ENCODE measurements around the gene ARSA. TPM values are rescaled to one million over a fixed set of nuclear protein-coding genes. Genes with fewer than 3 reads are reported as not detected.

The ARSA gene
- total and polyA plus RNA-seq, 12 donors = 5.5 to 168 (median 67.5) TPM

DNA sequence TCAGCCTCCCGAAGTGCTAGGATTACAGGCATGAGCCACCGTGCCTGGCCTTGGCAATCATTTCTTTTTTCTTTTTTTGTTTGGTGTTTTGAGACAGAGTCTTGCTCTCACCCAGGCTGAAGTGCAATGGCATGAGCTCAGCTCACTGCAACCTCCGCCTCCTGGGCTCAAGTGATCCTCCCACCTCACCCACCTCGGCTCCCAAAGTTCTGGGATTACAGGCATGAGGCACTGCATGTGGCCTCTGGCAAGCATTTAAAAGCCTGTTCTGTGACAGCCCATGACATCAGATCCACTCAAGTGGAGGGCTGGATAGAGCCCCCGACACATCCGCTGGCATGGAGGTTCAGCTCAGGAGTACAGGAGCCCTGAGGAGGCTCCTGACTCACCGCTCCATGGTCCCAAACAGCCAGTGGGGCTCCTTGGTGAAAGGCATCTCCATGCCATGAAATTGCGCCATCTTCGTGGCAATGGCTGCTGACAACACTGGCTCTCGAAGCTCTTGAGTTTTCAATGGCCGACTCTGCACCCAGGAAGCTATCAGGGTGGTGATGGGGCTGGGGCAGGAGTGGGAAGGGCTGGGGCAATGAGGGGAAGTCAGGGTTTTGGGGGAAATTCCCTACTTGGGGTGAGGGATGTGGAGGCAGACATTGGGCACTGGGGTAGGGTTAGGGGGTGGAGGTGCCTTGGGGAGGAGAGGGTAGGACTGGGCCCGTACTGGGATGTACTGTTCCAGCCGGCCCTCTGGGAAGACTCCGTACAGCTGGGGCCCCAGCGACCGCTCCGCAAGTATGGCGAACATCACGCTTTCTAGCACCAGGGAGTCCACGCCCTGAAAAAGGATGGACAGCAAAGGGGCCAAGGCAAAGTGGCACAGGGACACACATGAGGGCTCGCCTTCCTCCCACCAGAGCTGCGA is 46.7 kb downstream of the ARSA start:
- no peaks in the 10 kb centered on the region for H3K9me3 ChIP-seq (replicated peaks in 1 of 3)
- 86 to 92% (median 90%) methylated on average over 11 to 22 of the region's 22 CpGs for WGBS, 4 donors
- H3K4me1 ChIP-seq (replicated peaks in 1 of 2) = peaks cover 27 to 33% of the 10 kb centered on the region in 2 donors
- intact Hi-C loops (cut with DNase I) = no loop called here
- H3K4me3 ChIP-seq = peak overlapping the region in 2 of 4 donors; percentile 67 to 80
- H3K27me3 ChIP-seq = no peaks in the 10 kb centered on the region
- H3K27ac ChIP-seq = peak overlapping the region in 2 of 5 donors; percentile 96 to 98
- no peaks in the 10 kb centered on the region for H3K36me3 ChIP-seq (replicated peaks in 1 of 2)
- TF ChIP-seq POLR2A (IDR thresholded peaks at IDR 0.05) = no peak
- TF ChIP-seq, protein P1, sequence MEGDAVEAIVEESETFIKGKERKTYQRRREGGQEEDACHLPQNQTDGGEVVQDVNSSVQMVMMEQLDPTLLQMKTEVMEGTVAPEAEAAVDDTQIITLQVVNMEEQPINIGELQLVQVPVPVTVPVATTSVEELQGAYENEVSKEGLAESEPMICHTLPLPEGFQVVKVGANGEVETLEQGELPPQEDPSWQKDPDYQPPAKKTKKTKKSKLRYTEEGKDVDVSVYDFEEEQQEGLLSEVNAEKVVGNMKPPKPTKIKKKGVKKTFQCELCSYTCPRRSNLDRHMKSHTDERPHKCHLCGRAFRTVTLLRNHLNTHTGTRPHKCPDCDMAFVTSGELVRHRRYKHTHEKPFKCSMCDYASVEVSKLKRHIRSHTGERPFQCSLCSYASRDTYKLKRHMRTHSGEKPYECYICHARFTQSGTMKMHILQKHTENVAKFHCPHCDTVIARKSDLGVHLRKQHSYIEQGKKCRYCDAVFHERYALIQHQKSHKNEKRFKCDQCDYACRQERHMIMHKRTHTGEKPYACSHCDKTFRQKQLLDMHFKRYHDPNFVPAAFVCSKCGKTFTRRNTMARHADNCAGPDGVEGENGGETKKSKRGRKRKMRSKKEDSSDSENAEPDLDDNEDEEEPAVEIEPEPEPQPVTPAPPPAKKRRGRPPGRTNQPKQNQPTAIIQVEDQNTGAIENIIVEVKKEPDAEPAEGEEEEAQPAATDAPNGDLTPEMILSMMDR (IDR thresholded peaks at IDR 0.05) = no peak
- DNase-seq = no peak

DNA sequence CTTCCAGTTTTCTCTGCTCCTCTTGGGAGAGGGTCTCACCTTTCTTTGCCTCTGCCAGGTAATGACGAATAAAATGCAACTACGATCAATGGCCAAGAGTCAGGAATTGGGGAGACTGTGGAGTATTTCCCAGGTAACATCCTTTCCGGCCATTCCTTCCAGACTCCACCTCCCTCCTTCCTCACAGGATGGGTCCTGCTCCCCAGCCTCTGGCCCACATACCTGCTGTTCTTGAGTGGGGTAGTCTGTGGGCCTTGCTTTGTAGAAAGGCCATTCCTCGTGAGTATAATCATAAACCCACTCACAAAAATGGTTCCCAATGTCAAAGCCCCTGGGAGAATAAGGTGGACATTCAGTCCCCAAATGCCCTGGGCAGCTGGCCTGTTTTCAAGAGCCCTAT is 48.2 kb downstream of the ARSA start:
- DNase-seq = no peak
- H3K27ac ChIP-seq = peak overlapping the region in 1 of 5 donors; percentile 9
- no peak for TF ChIP-seq POLR2A (IDR thresholded peaks at IDR 0.05)
- TF ChIP-seq, protein P1 (IDR thresholded peaks at IDR 0.05) = no peak
- intact Hi-C loops (cut with DNase I) = no loop called here
- no peaks in the 10 kb centered on the region for H3K27me3 ChIP-seq
- no peaks in the 10 kb centered on the region for H3K9me3 ChIP-seq (replicated peaks in 1 of 3)
- H3K4me1 ChIP-seq (replicated peaks in 1 of 2) = peaks cover 27 to 33% of the 10 kb centered on the region in 2 donors
- 92 to 100% (median 96%) methylated on average over 4 of the region's 4 CpGs for WGBS, 4 donors
- no peak overlapping the region for H3K4me3 ChIP-seq
- H3K36me3 ChIP-seq (replicated peaks in 1 of 2) = no peaks in the 10 kb centered on the region

DNA sequence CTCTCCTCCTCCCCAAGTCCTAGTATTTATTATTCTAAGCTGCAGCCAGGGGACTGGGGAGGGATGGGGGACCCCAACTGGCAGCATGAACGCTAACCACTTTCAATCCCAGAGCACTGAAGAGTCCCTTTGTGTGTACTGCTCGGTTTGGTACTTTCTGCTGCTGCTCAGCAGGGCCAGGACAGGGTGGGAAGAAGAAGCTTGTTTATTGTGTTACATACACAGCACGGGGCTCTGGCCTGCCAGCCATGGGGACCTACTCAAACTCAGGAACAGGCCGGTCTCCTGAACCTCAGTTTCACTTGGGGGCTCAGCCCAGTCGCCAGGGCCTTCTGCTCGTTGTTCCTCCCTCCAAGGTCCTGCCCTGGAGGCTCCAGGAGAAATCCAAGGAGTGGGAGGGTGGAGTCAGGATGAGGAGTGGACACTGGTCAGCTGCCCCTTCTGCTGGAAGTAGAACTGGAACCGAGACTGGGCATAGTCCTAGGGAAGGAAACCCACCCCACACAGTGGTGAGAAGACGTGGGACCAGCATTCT is 49.1 kb downstream of the ARSA start:
- intact Hi-C loops (cut with DNase I) = no loop called here
- Histone ChIP-seq H3K4me1 (replicated peaks in 1 of 2) (peaks cover 26 to 32% of the 10 kb centered on the region in 2 donors), H3K36me3 (replicated peaks in 1 of 2) (no peaks in the 10 kb centered on the region), H3K9me3 (replicated peaks in 1 of 3) (no peaks in the 10 kb centered on the region), H3K4me3 (peak overlapping the region in 1 of 4 donors; percentile 53), H3K27me3 (no peaks in the 10 kb centered on the region), H3K27ac (peak overlapping the region in 3 of 5 donors; percentile 8 to 65 (median 59))
- TF ChIP-seq POLR2A (IDR thresholded peaks at IDR 0.05) = no peak
- WGBS, 4 donors = 28 to 60% (median 57%) methylated on average over 3 to 8 of the region's 8 CpGs
- DNase-seq = no peak

DNA sequence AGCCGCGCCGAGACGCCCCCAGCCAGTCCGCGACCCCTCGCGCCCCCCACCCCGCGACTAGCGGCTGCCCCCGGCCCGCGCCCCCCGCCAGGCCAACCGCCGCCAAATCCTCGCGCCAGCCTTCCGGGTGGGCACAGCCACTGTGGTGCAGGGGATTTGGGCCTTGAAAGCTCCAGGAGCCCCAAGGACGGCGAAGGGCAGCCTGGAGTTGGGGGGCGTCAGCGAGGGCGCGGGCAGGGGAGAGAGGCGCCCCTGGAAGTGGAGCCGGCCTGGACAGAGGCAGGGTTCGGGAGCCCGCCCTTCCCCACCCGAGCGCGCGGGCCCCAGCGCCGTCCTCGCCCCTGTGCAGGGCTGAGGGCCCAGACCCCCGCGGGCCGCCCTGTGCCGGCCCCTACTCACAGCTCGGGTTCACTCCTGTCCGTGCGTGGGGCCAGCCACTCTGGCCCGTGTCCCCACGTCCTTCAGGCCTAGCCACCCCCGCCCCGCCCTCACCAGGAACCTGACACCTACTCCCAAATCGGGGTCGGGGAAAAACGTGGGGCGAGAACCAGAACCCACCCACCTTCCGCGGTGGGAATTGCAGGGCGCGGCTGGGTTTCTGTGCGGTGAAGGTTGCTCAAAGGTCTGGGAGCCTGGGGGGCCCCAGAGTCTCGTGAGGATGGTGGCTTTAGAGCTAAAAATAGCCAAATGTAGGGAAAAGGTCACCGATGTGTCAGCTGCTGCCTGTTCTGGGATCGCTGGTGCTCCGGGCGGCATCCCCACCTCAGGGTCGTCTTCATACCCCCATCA is 49.8 kb downstream of the ARSA start, which contains the start of gene CPT1B:
Gene CPT1B, minus strand, starts transcription at position 441 of the 789 bp plus-strand sequence. CDS start 512 bp downstream, outside the sequence.
- intact Hi-C loops (cut with DNase I) = no loop called here
- peaks cover 20 to 27% of the 10 kb centered on the region in 2 donors for H3K4me1 ChIP-seq (replicated peaks in 1 of 2)
- DNase-seq = peak in 4 of 7 donors; percentile 19 to 53 (median 46)
- WGBS, 4 donors = 7 to 23% (median 18%) methylated on average over 6 to 63 of the region's 63 CpGs
- no peaks in the 10 kb centered on the region for H3K9me3 ChIP-seq (replicated peaks in 1 of 3)
- no peaks in the 10 kb centered on the region for H3K36me3 ChIP-seq (replicated peaks in 1 of 2)
- peak within 1 kb of the TSS in 1 of 4 donors; percentile 53 for H3K4me3 ChIP-seq
- TF ChIP-seq, protein P1 (IDR thresholded peaks at IDR 0.05) = peak in 1 of 6 experiments; percentile 8
- peak in 1 of 2 donors; percentile 13 for TF ChIP-seq POLR2A (IDR thresholded peaks at IDR 0.05)
- H3K27me3 ChIP-seq = no peaks in the 10 kb centered on the region
- H3K27ac ChIP-seq = peak within 1 kb of the TSS in 3 of 5 donors; percentile 8 to 65 (median 59)
